HEK293 (cell line): ENCODE results near the gene ENO2.
A peak's percentile ranks its signal among the peaks of the same experiment; 100 is the strongest.

Experiments used
- AEBP2 ChIP-seq: fragments of 450-650 bp; formaldehyde crosslinking; IDR thresholded peaks from 2 replicates; pipeline ENCODE4 v1.5.1; 2016; ENCODE audit warnings: missing biosample characterization, missing genetic modification characterization, borderline replicate concordance
- ELK4 ChIP-seq: IDR thresholded peaks from 2 replicates; pipeline ENCODE4 v1.6.1; 2011; ENCODE audit warnings: mild to moderate bottlenecking, low read depth, low read length, borderline replicate concordance
- KLF8 ChIP-seq: fragments of 450-650 bp; formaldehyde crosslinking; IDR thresholded peaks from 2 replicates; pipeline ENCODE4 v1.5.1; 2016; ENCODE audit warnings: missing biosample characterization, missing genetic modification characterization
- ZBTB10 ChIP-seq: fragments of 450-650 bp; formaldehyde crosslinking; IDR thresholded peaks from 2 replicates; pipeline ENCODE4 v1.5.1; 2016; ENCODE audit warnings: missing biosample characterization, missing genetic modification characterization
- ZFHX2 ChIP-seq: fragments of 450-650 bp; formaldehyde crosslinking; conservative IDR thresholded peaks from 2 replicates; pipeline ENCODE4 v1.5.1; 2016; ENCODE audit warnings: missing biosample characterization, missing genetic modification characterization
- ZIC2 ChIP-seq: fragments of 450-650 bp; formaldehyde crosslinking; IDR thresholded peaks from 2 replicates; pipeline ENCODE4 v1.5.1; 2016; ENCODE audit warnings: missing biosample characterization, missing genetic modification characterization
- ZNF138 ChIP-seq: fragments of 450-650 bp; formaldehyde crosslinking; IDR thresholded peaks from 2 replicates; pipeline ENCODE4 v1.5.1; 2016; ENCODE audit warnings: missing biosample characterization, missing genetic modification characterization, borderline replicate concordance
- ZNF146 ChIP-seq: fragments of 450-650 bp; formaldehyde crosslinking; IDR thresholded peaks from 2 replicates; pipeline ENCODE4 v1.5.1; 2016; ENCODE audit warnings: missing biosample characterization, missing genetic modification characterization
- ZNF18 ChIP-seq: fragments of 450-650 bp; formaldehyde crosslinking; IDR thresholded peaks from 2 replicates; pipeline ENCODE4 v1.5.1; 2016; ENCODE audit warnings: missing biosample characterization, missing genetic modification characterization
- ZNF19 ChIP-seq: fragments of 450-650 bp; formaldehyde crosslinking; IDR thresholded peaks from 2 replicates; pipeline ENCODE4; 2016; ENCODE audit warnings: missing biosample characterization, missing genetic modification characterization, low read depth
- ZNF23 ChIP-seq: fragments of 450-650 bp; formaldehyde crosslinking; IDR thresholded peaks from 2 replicates; pipeline ENCODE4 v1.5.1; 2016; ENCODE audit warnings: missing biosample characterization, missing genetic modification characterization, borderline replicate concordance
- ZNF26 ChIP-seq: fragments of 450-650 bp; formaldehyde crosslinking; IDR thresholded peaks from 2 replicates; pipeline ENCODE4 v1.5.1; 2016; ENCODE audit warnings: missing biosample characterization, missing genetic modification characterization
- ZNF266 ChIP-seq: fragments of 450-650 bp; formaldehyde crosslinking; IDR thresholded peaks from 2 replicates; pipeline ENCODE4 v1.5.1; 2016; ENCODE audit warnings: missing biosample characterization, missing genetic modification characterization, low read depth
- ZNF280D ChIP-seq: fragments of 450-650 bp; formaldehyde crosslinking; IDR thresholded peaks from 2 replicates; pipeline ENCODE4 v1.5.1; 2016; ENCODE audit warnings: missing biosample characterization, missing genetic modification characterization
- ZNF324 ChIP-seq: fragments of 450-650 bp; formaldehyde crosslinking; IDR thresholded peaks from 2 replicates; pipeline ENCODE4 v1.5.1; 2016; ENCODE audit warnings: missing biosample characterization, missing genetic modification characterization
- ZNF341 ChIP-seq: fragments of 450-650 bp; formaldehyde crosslinking; IDR thresholded peaks from 2 replicates; pipeline ENCODE4; 2016; ENCODE audit warnings: low read depth, missing biosample characterization, missing genetic modification characterization
- ZNF394 ChIP-seq: fragments of 450-650 bp; formaldehyde crosslinking; IDR thresholded peaks from 2 replicates; pipeline ENCODE4 v1.5.1; 2016; ENCODE audit warnings: missing biosample characterization, missing genetic modification characterization, mild to moderate bottlenecking, moderate library complexity, borderline replicate concordance
- ZNF426 ChIP-seq: fragments of 450-650 bp; formaldehyde crosslinking; IDR thresholded peaks from 2 replicates; pipeline ENCODE4 v1.5.1; 2017; ENCODE audit warnings: missing biosample characterization, missing genetic modification characterization, mild to moderate bottlenecking, inconsistent platforms, moderate library complexity
- ZNF561 ChIP-seq: fragments of 450-650 bp; IDR thresholded peaks from 2 replicates; pipeline ENCODE4 v1.5.1; 2018; ENCODE audit warnings: missing biosample characterization, missing genetic modification characterization, borderline replicate concordance
- ZNF610 ChIP-seq: fragments of 450-650 bp; formaldehyde crosslinking; IDR thresholded peaks from 2 replicates; pipeline ENCODE4 v1.5.1; 2016; ENCODE audit warnings: missing biosample characterization, missing genetic modification characterization, borderline replicate concordance
- ZNF692 ChIP-seq: fragments of 450-650 bp; formaldehyde crosslinking; IDR thresholded peaks from 2 replicates; pipeline ENCODE4 v1.5.1; 2016; ENCODE audit warnings: missing biosample characterization, missing genetic modification characterization
- ZNF776 ChIP-seq: fragments of 450-650 bp; formaldehyde crosslinking; IDR thresholded peaks from 2 replicates; pipeline ENCODE4 v1.5.0; 2017; ENCODE audit warnings: missing biosample characterization, missing genetic modification characterization, borderline replicate concordance
- ZNF830 ChIP-seq: fragments of 450-650 bp; IDR thresholded peaks from 2 replicates; pipeline ENCODE4 v1.5.0; 2018; ENCODE audit warnings: missing biosample characterization, missing genetic modification characterization, low read depth, mild to moderate bottlenecking, moderate library complexity

ENO2 gene

GRCh38 chr12:6937481-6938352, 23.3 kb downstream of the ENO2 start (continued):
- TF ChIP-seq ZNF138 (tag by site-specific recombination): no peak
- no peak for TF ChIP-seq ZBTB10 (tag by site-specific recombination)
- no peak for TF ChIP-seq ZNF146 (tag by site-specific recombination)
- TF ChIP-seq ZNF394 (tag by site-specific recombination): peak; percentile 75; the same call in 1 of the 2 replicates
- no peak for TF ChIP-seq AEBP2 (tag by site-specific recombination)
- TF ChIP-seq ZNF426 (tag by site-specific recombination): no peak
- TF ChIP-seq ZNF23: no peak
- no peak for TF ChIP-seq ZNF830 (tag by site-specific recombination)
- no peak for TF ChIP-seq ZNF26
- TF ChIP-seq ZNF341: no peak
- no peak; the same call in 1 of the 2 replicates for TF ChIP-seq ZIC2 (tag by site-specific recombination)
- peak; percentile 85; the same call in 1 of the 2 replicates for TF ChIP-seq ZNF610 (tag by site-specific recombination)
- no peak for TF ChIP-seq ZNF18 (tag by site-specific recombination)
- no peak for TF ChIP-seq ELK4
- TF ChIP-seq ZNF324: 0 out of 2 replicates have a peak, but pooled peaks have one; percentile 72
- TF ChIP-seq ZNF561: no peak; the same call in 1 of the 2 replicates
- TF ChIP-seq ZNF692 (tag by site-specific recombination): peak; percentile 82
- peak; percentile 94 for TF ChIP-seq KLF8
- TF ChIP-seq ZNF776 (tag by site-specific recombination): no peak
- peak; percentile 96 for TF ChIP-seq ZFHX2
- no peak for TF ChIP-seq ZNF19
- TF ChIP-seq ZNF266: no peak
- TF ChIP-seq ZNF280D (tag by site-specific recombination): no peak
